ENCODE measurements around the gene TM4SF5.
A peak's percentile ranks its signal among the peaks of the same experiment; 100 is the strongest.

The TM4SF5 gene

DNA sequence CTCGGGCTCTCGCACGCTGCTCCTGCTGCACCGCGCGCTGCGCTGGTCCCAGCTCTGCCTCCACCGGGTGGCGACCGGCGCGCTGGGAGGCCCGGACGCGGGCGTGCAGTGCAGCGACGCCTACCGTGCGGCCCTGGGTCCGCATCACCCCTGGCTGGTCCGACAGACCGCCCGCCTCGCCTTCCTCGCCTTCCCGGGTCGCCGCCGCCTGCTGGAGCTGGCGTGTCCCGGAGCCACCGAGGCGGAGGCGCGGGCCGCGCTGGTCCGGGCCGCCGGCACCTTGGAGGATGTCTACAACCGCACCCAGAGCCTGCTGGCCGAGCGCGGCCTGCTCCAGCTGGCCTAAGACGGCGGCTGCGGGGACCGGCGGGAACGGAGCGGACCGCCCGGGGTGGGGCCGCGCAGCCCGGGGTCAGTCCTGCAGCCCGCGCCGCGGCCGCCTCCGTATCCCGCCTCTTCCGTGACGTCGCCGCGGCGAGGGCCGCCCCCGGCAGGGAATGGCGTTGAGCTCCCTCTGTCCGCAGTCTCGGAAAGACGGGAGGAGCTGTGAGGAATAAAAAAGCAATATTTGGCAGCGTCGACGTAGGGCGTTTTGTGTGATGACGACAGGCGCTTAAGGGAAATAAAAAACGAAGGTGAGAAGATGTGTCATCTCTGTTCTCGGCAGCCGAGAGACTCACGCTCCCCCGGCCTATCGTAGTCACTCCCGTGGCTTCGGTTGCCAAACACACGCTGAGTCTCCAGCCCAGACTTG lies 18.4 kb downstream of the TM4SF5 start:
- peak overlapping the region in 1 of 2 experiments; percentile 38 for H3K27ac ChIP-seq (ENCODE audit: insufficient read depth in 1 of 2, low read depth in 1 of 2, low read length in 2 of 2, poor library complexity in 1 of 2, severe bottlenecking in 2 of 2)
- ChIA-PET POLR2A (interaction anchor here (0.6 to 2.2 kb wide), 4 partner anchors 9 to 80 kb away, joined by 3 to 6 read pairs (median 4); partner anchors contain the start of genes ARRB2 and PLD2), CTCF (interaction anchor here (0.8 to 5.9 kb wide), 26 partner anchors 8 to 150 kb away, joined by 3 to 40 read pairs (median 4); partner anchors contain the start of genes C17orf107, MED11, PLD2 and RNF167)
- H3K4me1 ChIP-seq (ENCODE audit: control extremely low read depth in 1 of 4, control insufficient read depth in 4 of 4, insufficient read depth in 4 of 4, low read length in 3 of 4): peaks cover 0 to 37% (median 29%) of the 10 kb centered on the region in 4 experiments
- no peaks in the 10 kb centered on the region for H3K36me3 ChIP-seq (ENCODE audit: control insufficient read depth in 4 of 4, insufficient read depth in 4 of 4, low read length in 3 of 4)
- peaks cover 0 to 50% (median 28%) of the 10 kb centered on the region in 5 experiments for H3K27me3 ChIP-seq (replicated peaks in 2 of 5; ENCODE audit: control insufficient read depth in 4 of 5, insufficient read depth in 5 of 5, low read length in 4 of 5)
- peak; percentile 80 to 83 (median 81) for DNase-seq
- H3K4me3 ChIP-seq (ENCODE audit: control insufficient read depth in 1 of 7, extremely low read depth in 1 of 7, insufficient read depth in 4 of 7, low read depth in 2 of 7, low read length in 6 of 7): peak overlapping the region; percentile 33 to 80 (median 63)
- no peaks in the 10 kb centered on the region for H3K9me3 ChIP-seq (ENCODE audit: control extremely low read depth in 1 of 5, control insufficient read depth in 4 of 5, insufficient read depth in 2 of 5, low read depth in 1 of 5, low read length in 4 of 5)
- under 1% methylated on average over 79 of the region's 91 CpGs for WGBS (ENCODE audit: insufficient coverage)

DNA sequence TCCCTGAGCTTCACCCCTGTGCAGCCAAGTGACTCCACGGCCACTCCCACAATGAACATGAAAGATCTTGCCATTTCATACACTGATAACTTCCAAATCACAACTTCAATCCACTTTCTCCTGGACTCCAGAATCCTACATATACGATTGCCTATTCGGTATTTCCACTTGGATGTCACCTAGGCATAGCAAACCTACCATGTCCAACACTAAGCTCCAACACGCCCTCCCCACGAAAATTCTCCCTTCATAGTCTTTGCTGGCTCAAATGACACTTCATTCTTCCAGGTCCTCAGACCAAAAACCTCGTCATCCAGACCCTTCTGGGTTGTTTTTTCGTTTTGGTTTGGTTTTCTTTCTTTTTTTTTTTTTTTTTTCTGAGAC lies 19.0 kb downstream of the TM4SF5 start:
- H3K36me3 ChIP-seq (ENCODE audit: control insufficient read depth in 4 of 4, insufficient read depth in 4 of 4, low read length in 3 of 4): no peaks in the 10 kb centered on the region
- WGBS (ENCODE audit: insufficient coverage): 68% methylated on average over 3 of the region's 7 CpGs
- peak overlapping the region in 1 of 2 experiments; percentile 38 for H3K27ac ChIP-seq (ENCODE audit: insufficient read depth in 1 of 2, low read depth in 1 of 2, low read length in 2 of 2, poor library complexity in 1 of 2, severe bottlenecking in 2 of 2)
- ChIA-PET POLR2A (interaction anchor here (1.3 to 2.2 kb wide), 2 partner anchors 16 to 81 kb away, joined by 3 to 6 read pairs; partner anchors contain the start of genes ARRB2 and PLD2), CTCF (interaction anchor here (0.8 to 5.9 kb wide), 18 partner anchors 9 to 109 kb away, joined by 3 to 40 read pairs (median 4); partner anchors contain the start of genes C17orf107, MED11 and PLD2)
- peaks cover 0 to 31% (median 25%) of the 10 kb centered on the region in 4 experiments for H3K4me1 ChIP-seq (ENCODE audit: control extremely low read depth in 1 of 4, control insufficient read depth in 4 of 4, insufficient read depth in 4 of 4, low read length in 3 of 4)
- H3K4me3 ChIP-seq (ENCODE audit: control insufficient read depth in 1 of 7, extremely low read depth in 1 of 7, insufficient read depth in 4 of 7, low read depth in 2 of 7, low read length in 6 of 7): peak overlapping the region in 6 of 7 experiments; percentile 33 to 80 (median 68)
- no peaks in the 10 kb centered on the region for H3K9me3 ChIP-seq (ENCODE audit: control extremely low read depth in 1 of 5, control insufficient read depth in 4 of 5, insufficient read depth in 2 of 5, low read depth in 1 of 5, low read length in 4 of 5)
- no peak for DNase-seq
- H3K27me3 ChIP-seq (replicated peaks in 2 of 5; ENCODE audit: control insufficient read depth in 4 of 5, insufficient read depth in 5 of 5, low read length in 4 of 5): peaks cover 0 to 45% (median 25%) of the 10 kb centered on the region in 5 experiments

DNA sequence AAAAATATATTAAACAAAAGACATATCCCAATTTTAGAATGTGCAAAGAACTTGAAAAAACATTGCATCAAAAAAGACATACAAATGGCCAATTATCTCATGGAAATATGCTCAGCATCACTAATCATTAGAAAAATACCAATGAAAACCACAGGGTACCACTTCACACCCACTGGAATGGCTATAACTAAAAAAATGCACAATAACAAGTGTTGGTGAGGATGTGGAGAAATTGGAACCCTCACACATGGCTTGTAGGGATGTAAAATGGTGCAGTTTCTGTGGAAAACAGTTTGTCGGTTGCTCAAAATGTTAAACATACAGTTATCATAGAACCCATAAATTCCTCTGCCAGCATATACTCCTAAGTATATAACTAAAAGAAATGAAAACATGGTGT lies 23.5 kb downstream of the TM4SF5 start:
- H3K27me3 ChIP-seq (replicated peaks in 2 of 5; ENCODE audit: control insufficient read depth in 4 of 5, insufficient read depth in 5 of 5, low read length in 4 of 5): peaks cover 0 to 5% (median 3%) of the 10 kb centered on the region in 5 experiments
- no CpG with 5 or more reads among the region's 1 CpG for WGBS (ENCODE audit: insufficient coverage)
- H3K4me1 ChIP-seq (ENCODE audit: control extremely low read depth in 1 of 4, control insufficient read depth in 4 of 4, insufficient read depth in 4 of 4, low read length in 3 of 4): peaks cover 2 to 18% (median 11%) of the 10 kb centered on the region in 4 experiments
- no peak overlapping the region for H3K4me3 ChIP-seq (ENCODE audit: control insufficient read depth in 1 of 7, extremely low read depth in 1 of 7, insufficient read depth in 4 of 7, low read depth in 2 of 7, low read length in 6 of 7)
- POLR2A ChIA-PET: no interaction called here
- peaks cover 2 to 21% (median 17%) of the 10 kb centered on the region in 4 experiments for H3K36me3 ChIP-seq (ENCODE audit: control insufficient read depth in 4 of 4, insufficient read depth in 4 of 4, low read length in 3 of 4)
- H3K27ac ChIP-seq (ENCODE audit: insufficient read depth in 1 of 2, low read depth in 1 of 2, low read length in 2 of 2, poor library complexity in 1 of 2, severe bottlenecking in 2 of 2): no peak overlapping the region
- no peaks in the 10 kb centered on the region for H3K9me3 ChIP-seq (ENCODE audit: control extremely low read depth in 1 of 5, control insufficient read depth in 4 of 5, insufficient read depth in 2 of 5, low read depth in 1 of 5, low read length in 4 of 5)
- no peak for DNase-seq
- CTCF ChIA-PET: no interaction called here

DNA sequence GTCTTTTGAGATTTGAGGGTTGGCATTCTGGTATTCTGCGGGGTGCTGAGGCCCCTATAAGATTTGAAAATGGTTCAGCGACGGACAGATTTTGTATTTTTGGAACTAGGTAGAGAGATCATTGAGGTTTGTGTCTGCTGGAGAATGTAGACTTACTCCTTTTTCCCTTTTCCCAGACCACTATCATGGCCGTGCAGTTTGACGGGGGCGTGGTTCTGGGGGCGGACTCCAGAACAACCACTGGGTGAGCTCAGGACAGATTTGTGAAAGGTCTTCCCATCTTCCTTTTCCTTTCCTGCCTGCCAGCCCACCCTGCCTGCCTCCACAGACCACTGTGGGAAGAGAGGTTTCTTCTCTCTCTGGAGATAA lies 24.9 kb downstream of the TM4SF5 start:
- ChIA-PET CTCF (interaction anchor here (2.1 kb wide), 1 partner anchor 10 kb away, joined by 14 read pairs; the partner anchor contains the start of gene PLD2), POLR2A (interaction anchor here (1.0 kb wide), 1 partner anchor 10 kb away, joined by 3 read pairs; no protein-coding TSS in a partner anchor)
- H3K36me3 ChIP-seq (ENCODE audit: control insufficient read depth in 4 of 4, insufficient read depth in 4 of 4, low read length in 3 of 4): peaks cover 2 to 21% (median 18%) of the 10 kb centered on the region in 4 experiments
- peak overlapping the region; percentile 84 to 87 for H3K27ac ChIP-seq (ENCODE audit: insufficient read depth in 1 of 2, low read depth in 1 of 2, low read length in 2 of 2, poor library complexity in 1 of 2, severe bottlenecking in 2 of 2)
- no peaks in the 10 kb centered on the region for H3K9me3 ChIP-seq (ENCODE audit: control extremely low read depth in 1 of 5, control insufficient read depth in 4 of 5, insufficient read depth in 2 of 5, low read depth in 1 of 5, low read length in 4 of 5)
- peak in 1 of 3 donors; percentile 13 for DNase-seq
- H3K4me1 ChIP-seq (ENCODE audit: control extremely low read depth in 1 of 4, control insufficient read depth in 4 of 4, insufficient read depth in 4 of 4, low read length in 3 of 4): peaks cover 2 to 12% (median 6%) of the 10 kb centered on the region in 4 experiments
- peaks cover 0 to 5% (median 0%) of the 10 kb centered on the region in 5 experiments for H3K27me3 ChIP-seq (replicated peaks in 2 of 5; ENCODE audit: control insufficient read depth in 4 of 5, insufficient read depth in 5 of 5, low read length in 4 of 5)
- H3K4me3 ChIP-seq (ENCODE audit: control insufficient read depth in 1 of 7, extremely low read depth in 1 of 7, insufficient read depth in 4 of 7, low read depth in 2 of 7, low read length in 6 of 7): peak overlapping the region; percentile 84 to 100 (median 96)
- WGBS (ENCODE audit: insufficient coverage): no CpG with 5 or more reads among the region's 7 CpGs

DNA sequence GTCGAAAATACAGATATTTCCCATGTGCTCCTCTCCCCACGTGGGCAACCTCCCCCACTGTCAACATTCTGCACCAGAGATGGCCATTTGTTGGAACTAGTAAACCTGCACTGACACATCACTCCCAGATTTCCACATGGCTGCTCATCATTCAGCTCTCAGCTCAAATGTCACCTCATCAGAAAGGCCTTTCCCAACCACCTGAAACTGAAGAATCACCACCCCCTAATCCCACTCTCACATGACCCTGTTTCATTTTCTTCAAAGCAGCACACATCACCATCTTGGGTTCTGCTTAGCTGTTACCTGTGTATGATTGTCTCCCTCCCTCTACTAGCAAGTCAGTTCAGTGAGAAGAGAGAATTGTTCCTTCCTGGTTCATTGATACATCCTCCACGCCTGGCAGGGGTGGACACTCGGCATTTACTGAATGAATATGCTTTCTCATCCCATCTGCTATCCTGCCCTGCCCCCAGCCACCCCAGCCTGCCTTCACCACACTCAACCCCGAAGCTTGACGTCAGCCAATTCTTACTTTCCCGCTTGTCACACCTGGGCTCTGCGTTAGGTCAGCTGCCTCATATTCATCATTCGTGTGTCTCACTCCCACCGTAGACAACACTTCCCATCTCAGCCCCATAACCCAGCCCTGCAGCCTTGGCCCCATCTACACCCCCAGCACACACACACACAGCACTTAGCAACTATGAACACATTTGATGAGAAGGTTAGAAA lies 28.9 kb downstream of the TM4SF5 start:
- Histone ChIP-seq H3K4me1 (ENCODE audit: control extremely low read depth in 1 of 4, control insufficient read depth in 4 of 4, insufficient read depth in 4 of 4, low read length in 3 of 4) (peaks cover 2 to 12% (median 6%) of the 10 kb centered on the region in 4 experiments), H3K9me3 (ENCODE audit: control extremely low read depth in 1 of 5, control insufficient read depth in 4 of 5, insufficient read depth in 2 of 5, low read depth in 1 of 5, low read length in 4 of 5) (no peaks in the 10 kb centered on the region), H3K4me3 (ENCODE audit: control insufficient read depth in 1 of 7, extremely low read depth in 1 of 7, insufficient read depth in 4 of 7, low read depth in 2 of 7, low read length in 6 of 7) (no peak overlapping the region), H3K27me3 (replicated peaks in 2 of 5; ENCODE audit: control insufficient read depth in 4 of 5, insufficient read depth in 5 of 5, low read length in 4 of 5) (peaks cover 0 to 3% (median 0%) of the 10 kb centered on the region in 5 experiments), H3K27ac (ENCODE audit: insufficient read depth in 1 of 2, low read depth in 1 of 2, low read length in 2 of 2, poor library complexity in 1 of 2, severe bottlenecking in 2 of 2) (no peak overlapping the region), H3K36me3 (ENCODE audit: control insufficient read depth in 4 of 4, insufficient read depth in 4 of 4, low read length in 3 of 4) (peaks cover 2 to 21% (median 18%) of the 10 kb centered on the region in 4 experiments)
- DNase-seq: no peak
- 76% methylated on average over 8 of the region's 10 CpGs for WGBS (ENCODE audit: insufficient coverage)
- CTCF ChIA-PET: interaction anchor here (0.7 to 1.1 kb wide), 3 partner anchors 10 to 81 kb away, joined by 3 to 4 read pairs (median 3); no protein-coding TSS in a partner anchor
- POLR2A ChIA-PET: no interaction called here

DNA sequence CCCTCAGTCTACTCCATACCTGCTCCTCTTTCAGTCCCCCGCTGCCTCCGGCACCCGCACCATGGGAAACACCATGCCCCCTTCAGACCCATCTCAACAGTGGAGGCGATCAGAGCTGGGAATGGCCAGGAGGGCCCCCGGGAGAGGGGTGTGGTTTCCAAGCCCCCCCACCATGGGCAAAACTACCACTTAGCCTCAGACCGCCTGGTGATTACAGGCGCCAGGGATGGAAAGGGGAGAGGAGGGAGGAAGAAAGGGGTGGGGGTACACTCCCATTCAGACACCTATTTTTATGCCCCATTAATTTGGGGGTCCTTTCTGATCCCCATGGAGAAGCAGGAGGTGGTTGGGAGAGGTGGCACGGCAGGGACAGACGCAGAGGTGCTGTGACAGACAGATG lies 30.5 kb downstream of the TM4SF5 start, which contains the start of gene C17orf114:
Gene C17orf114, minus strand, starts transcription at position 101 of the 400 bp plus-strand sequence.
- H3K4me3 ChIP-seq (ENCODE audit: control insufficient read depth in 1 of 7, extremely low read depth in 1 of 7, insufficient read depth in 4 of 7, low read depth in 2 of 7, low read length in 6 of 7): no peak within 1 kb of the TSS
- H3K27ac ChIP-seq (ENCODE audit: insufficient read depth in 1 of 2, low read depth in 1 of 2, low read length in 2 of 2, poor library complexity in 1 of 2, severe bottlenecking in 2 of 2): no peak within 1 kb of the TSS
- DNase-seq: no peak
- H3K36me3 ChIP-seq (ENCODE audit: control insufficient read depth in 4 of 4, insufficient read depth in 4 of 4, low read length in 3 of 4): peaks cover 2 to 20% (median 18%) of the 10 kb centered on the region in 4 experiments
- CTCF ChIA-PET: interaction anchor here (1.9 kb wide), 1 partner anchor 12 kb away, joined by 4 read pairs; no protein-coding TSS in a partner anchor
- H3K9me3 ChIP-seq (ENCODE audit: control extremely low read depth in 1 of 5, control insufficient read depth in 4 of 5, insufficient read depth in 2 of 5, low read depth in 1 of 5, low read length in 4 of 5): no peaks in the 10 kb centered on the region
- H3K4me1 ChIP-seq (ENCODE audit: control extremely low read depth in 1 of 4, control insufficient read depth in 4 of 4, insufficient read depth in 4 of 4, low read length in 3 of 4): peaks cover 0 to 6% (median 5%) of the 10 kb centered on the region in 4 experiments
- WGBS (ENCODE audit: insufficient coverage): 90% methylated on average over 2 of the region's 9 CpGs
- peaks cover 0 to 6% (median 3%) of the 10 kb centered on the region in 5 experiments for H3K27me3 ChIP-seq (replicated peaks in 2 of 5; ENCODE audit: control insufficient read depth in 4 of 5, insufficient read depth in 5 of 5, low read length in 4 of 5)
- POLR2A ChIA-PET: no interaction called here
